ENCODE data around the gene DIP2C.

The DIP2C gene

DNA sequence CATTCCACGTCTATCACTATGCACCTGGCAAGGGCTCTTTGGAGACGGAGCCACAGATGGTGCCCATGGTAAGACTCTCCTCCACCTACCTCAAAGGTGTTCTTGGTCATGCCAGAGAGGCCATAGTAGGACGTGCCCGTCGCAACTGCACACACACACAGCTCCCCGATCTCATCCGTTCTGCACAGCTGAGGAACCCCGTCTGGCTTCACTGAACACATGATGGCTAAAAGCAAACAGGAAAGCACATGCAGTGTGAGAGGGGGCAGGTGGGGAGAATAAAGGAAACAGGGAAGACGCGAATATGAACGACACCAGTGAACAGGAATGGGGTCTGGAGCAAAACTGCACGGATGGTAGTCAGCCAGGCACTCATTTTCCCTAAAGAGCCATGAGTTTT lies 323.3 kb downstream of the DIP2C start:
- Histone ChIP-seq H3K36me3 (ENCODE audit: insufficient read depth, low read length) (no peaks in the 10 kb centered on the region), H3K27ac (ENCODE audit: low read length) (no peak overlapping the region)

DNA sequence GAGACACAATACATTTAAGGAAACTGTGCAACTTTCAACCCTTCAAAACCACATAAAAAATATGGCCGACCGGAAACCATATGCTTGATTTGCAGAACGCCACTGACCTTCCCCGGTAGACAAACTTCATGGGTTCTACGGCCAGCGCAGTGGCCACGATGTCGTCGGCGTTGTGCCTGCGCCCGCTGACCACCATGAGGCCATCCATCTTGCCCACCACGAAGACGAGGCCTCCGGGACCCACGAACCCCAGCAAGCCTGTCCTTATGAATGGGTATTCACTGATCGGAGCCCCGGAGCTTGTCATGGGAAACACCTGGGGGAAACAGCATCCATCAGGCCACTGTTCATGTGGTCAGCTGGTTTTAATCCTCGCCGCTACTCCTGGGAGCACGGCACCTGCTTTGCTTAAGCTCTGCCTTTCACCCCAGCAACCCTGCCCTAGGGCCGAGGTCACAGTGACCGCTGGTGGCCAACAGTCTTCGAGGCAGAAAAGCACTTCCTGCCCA lies 325.1 kb downstream of the DIP2C start:
- no peak overlapping the region for H3K9ac ChIP-seq (ENCODE audit: low read depth, low read length)
- DNase-seq (no peak), ATAC-seq (ENCODE audit: insufficient read depth, low read depth) (no peak)
- H3K4me3 ChIP-seq (ENCODE audit: low read depth in 1 of 2, low read length in 2 of 2) = no peak overlapping the region
- no peak overlapping the region for H3K4me2 ChIP-seq (ENCODE audit: insufficient read depth, low read length)
- no peaks in the 10 kb centered on the region for H3K79me2 ChIP-seq (ENCODE audit: insufficient read depth, low read length)
- no peak overlapping the region for H3K27ac ChIP-seq (ENCODE audit: low read length)
- H4K20me1 ChIP-seq (ENCODE audit: insufficient read depth, low read length) = no peaks in the 10 kb centered on the region
- H3K36me3 ChIP-seq (ENCODE audit: insufficient read depth, low read length) = no peaks in the 10 kb centered on the region
- no peaks in the 10 kb centered on the region for H3K9me3 ChIP-seq (ENCODE audit: insufficient read depth, low read length, severe bottlenecking)
- H2AFZ ChIP-seq (ENCODE audit: low read depth, low read length) = no peak overlapping the region
- peaks cover 7% of the 10 kb centered on the region; the same call in 1 of the 2 replicates for H3K4me1 ChIP-seq (ENCODE audit: insufficient read depth, low read length)
- peaks cover 14% of the 10 kb centered on the region for H3K27me3 ChIP-seq (ENCODE audit: insufficient read depth, low read length, poor library complexity)
- TF ChIP-seq, protein P1, sequence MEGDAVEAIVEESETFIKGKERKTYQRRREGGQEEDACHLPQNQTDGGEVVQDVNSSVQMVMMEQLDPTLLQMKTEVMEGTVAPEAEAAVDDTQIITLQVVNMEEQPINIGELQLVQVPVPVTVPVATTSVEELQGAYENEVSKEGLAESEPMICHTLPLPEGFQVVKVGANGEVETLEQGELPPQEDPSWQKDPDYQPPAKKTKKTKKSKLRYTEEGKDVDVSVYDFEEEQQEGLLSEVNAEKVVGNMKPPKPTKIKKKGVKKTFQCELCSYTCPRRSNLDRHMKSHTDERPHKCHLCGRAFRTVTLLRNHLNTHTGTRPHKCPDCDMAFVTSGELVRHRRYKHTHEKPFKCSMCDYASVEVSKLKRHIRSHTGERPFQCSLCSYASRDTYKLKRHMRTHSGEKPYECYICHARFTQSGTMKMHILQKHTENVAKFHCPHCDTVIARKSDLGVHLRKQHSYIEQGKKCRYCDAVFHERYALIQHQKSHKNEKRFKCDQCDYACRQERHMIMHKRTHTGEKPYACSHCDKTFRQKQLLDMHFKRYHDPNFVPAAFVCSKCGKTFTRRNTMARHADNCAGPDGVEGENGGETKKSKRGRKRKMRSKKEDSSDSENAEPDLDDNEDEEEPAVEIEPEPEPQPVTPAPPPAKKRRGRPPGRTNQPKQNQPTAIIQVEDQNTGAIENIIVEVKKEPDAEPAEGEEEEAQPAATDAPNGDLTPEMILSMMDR (IDR thresholded peaks at IDR 0.05; ENCODE audit: borderline replicate concordance, extremely low read depth, low read length, poor library complexity, severe bottlenecking) = no peak
- TF ChIP-seq EZH2 (IDR thresholded peaks at IDR 0.05; ENCODE audit: borderline replicate concordance, low read depth, low read length, severe bottlenecking) = no peak

More for the DNA sequence above, 323.3 kb downstream of the DIP2C start:
- TF ChIP-seq, protein P1 (IDR thresholded peaks at IDR 0.05; ENCODE audit: borderline replicate concordance, extremely low read depth, low read length, poor library complexity, severe bottlenecking) = no peak
- no peak overlapping the region for H3K4me2 ChIP-seq (ENCODE audit: insufficient read depth, low read length)
- DNase-seq (no peak), ATAC-seq (ENCODE audit: insufficient read depth, low read depth) (no peak)
- H3K27me3 ChIP-seq (ENCODE audit: insufficient read depth, low read length, poor library complexity) = peaks cover 14% of the 10 kb centered on the region
- H3K4me3 ChIP-seq (ENCODE audit: low read depth in 1 of 2, low read length in 2 of 2) = no peak overlapping the region
- no peak overlapping the region for H2AFZ ChIP-seq (ENCODE audit: low read depth, low read length)
- H3K9ac ChIP-seq (ENCODE audit: low read depth, low read length) = no peak overlapping the region
- H4K20me1 ChIP-seq (ENCODE audit: insufficient read depth, low read length) = no peaks in the 10 kb centered on the region
- no peaks in the 10 kb centered on the region for H3K9me3 ChIP-seq (ENCODE audit: insufficient read depth, low read length, severe bottlenecking)
- no peaks in the 10 kb centered on the region for H3K79me2 ChIP-seq (ENCODE audit: insufficient read depth, low read length)
- peaks cover 7% of the 10 kb centered on the region; the same call in 1 of the 2 replicates for H3K4me1 ChIP-seq (ENCODE audit: insufficient read depth, low read length)

DNA sequence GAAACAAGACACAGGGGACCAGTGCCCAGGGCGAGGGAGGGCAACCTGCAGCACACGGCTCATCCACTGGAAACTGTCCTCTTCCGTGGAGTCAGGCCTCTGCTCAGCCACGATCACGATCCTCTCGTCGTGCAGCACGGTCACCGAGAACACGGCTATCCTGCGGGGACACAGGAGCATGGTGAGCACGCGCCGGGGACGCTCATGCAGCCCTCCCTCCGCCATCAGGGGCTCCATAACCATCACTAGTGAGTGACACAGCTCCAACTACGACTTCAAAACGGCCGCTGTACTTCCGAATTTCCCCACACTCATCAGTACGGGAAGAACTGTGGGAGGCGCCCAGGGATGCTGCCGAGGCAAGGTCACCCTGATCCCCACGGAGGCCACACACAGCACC lies 326.3 kb downstream of the DIP2C start:
- H3K9ac ChIP-seq (ENCODE audit: low read depth, low read length) = no peak overlapping the region
- no peak overlapping the region for H3K4me2 ChIP-seq (ENCODE audit: insufficient read depth, low read length)
- no peak for ATAC-seq (ENCODE audit: insufficient read depth, low read depth)
- no peak overlapping the region for H3K4me3 ChIP-seq (ENCODE audit: low read depth in 1 of 2, low read length in 2 of 2)
- no peak for DNase-seq
- no peaks in the 10 kb centered on the region for H3K36me3 ChIP-seq (ENCODE audit: insufficient read depth, low read length)
- H3K79me2 ChIP-seq (ENCODE audit: insufficient read depth, low read length) = no peaks in the 10 kb centered on the region
- no peak overlapping the region for H3K27ac ChIP-seq (ENCODE audit: low read length)
- H3K27me3 ChIP-seq (ENCODE audit: insufficient read depth, low read length, poor library complexity) = peaks cover 14% of the 10 kb centered on the region
- TF ChIP-seq EZH2 (IDR thresholded peaks at IDR 0.05; ENCODE audit: borderline replicate concordance, low read depth, low read length, severe bottlenecking) = no peak
- H3K9me3 ChIP-seq (ENCODE audit: insufficient read depth, low read length, severe bottlenecking) = no peaks in the 10 kb centered on the region
- no peak overlapping the region for H2AFZ ChIP-seq (ENCODE audit: low read depth, low read length)
- H4K20me1 ChIP-seq (ENCODE audit: insufficient read depth, low read length) = no peaks in the 10 kb centered on the region
- no peaks in the 10 kb centered on the region; the same call in 1 of the 2 replicates for H3K4me1 ChIP-seq (ENCODE audit: insufficient read depth, low read length)

DNA sequence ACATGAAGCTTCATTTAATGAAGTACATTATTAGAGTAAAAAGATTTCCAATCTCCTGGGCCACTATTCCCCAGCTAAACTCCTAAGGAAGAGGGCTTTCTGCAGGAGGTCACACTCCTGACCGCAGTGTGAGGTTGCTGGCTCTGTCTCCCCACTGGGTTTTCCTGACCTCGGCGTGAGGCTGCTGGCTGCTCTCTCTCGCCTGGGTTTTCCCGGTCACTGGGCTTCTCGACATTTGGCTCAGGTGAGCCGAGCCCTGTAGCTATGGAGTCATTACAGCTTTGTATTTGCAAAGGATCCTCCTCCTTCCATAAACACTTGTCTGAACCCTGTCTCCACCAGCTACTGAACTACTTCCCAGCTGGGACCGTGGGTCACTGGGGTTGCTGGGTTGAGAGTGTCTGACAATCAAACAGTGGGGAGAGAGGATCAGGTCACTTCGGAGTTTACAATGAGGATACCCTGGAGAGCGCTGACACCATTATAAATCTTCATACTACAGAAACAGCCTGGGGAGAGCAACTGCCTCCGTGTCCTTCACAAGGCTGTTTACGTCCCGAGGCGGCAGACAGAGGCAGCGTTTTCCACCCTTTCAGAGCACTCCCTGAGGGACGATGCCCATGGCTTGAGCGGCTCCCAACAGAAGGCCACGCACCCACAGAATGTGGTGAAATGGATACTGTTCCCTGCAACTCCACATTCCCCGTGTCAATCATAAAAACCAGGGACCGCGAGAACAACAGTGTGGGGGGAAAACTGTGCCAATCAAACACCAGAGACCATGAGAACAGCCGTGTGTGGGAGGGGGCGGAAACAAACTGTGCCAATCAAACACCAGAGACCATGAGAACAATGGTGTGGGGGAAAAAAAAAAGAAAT lies 328.0 kb downstream of the DIP2C start:
- DNase-seq = no peak
- Histone ChIP-seq H3K27ac (ENCODE audit: low read length) (no peak overlapping the region), H3K9me3 (ENCODE audit: insufficient read depth, low read length, severe bottlenecking) (no peaks in the 10 kb centered on the region), H4K20me1 (ENCODE audit: insufficient read depth, low read length) (no peaks in the 10 kb centered on the region), H3K4me2 (ENCODE audit: insufficient read depth, low read length) (no peak overlapping the region), H3K4me3 (ENCODE audit: low read depth in 1 of 2, low read length in 2 of 2) (no peak overlapping the region), H3K4me1 (ENCODE audit: insufficient read depth, low read length) (no peaks in the 10 kb centered on the region), H3K36me3 (ENCODE audit: insufficient read depth, low read length) (no peaks in the 10 kb centered on the region), H3K27me3 (ENCODE audit: insufficient read depth, low read length, poor library complexity) (peaks cover 16% of the 10 kb centered on the region), H3K79me2 (ENCODE audit: insufficient read depth, low read length) (no peaks in the 10 kb centered on the region), H3K9ac (ENCODE audit: low read depth, low read length) (no peak overlapping the region), H2AFZ (ENCODE audit: low read depth, low read length) (no peak overlapping the region)
- no peak for ATAC-seq (ENCODE audit: insufficient read depth, low read depth)
- TF ChIP-seq, protein P1 (IDR thresholded peaks at IDR 0.05; ENCODE audit: borderline replicate concordance, extremely low read depth, low read length, poor library complexity, severe bottlenecking) = no peak
- no peak for TF ChIP-seq EZH2 (IDR thresholded peaks at IDR 0.05; ENCODE audit: borderline replicate concordance, low read depth, low read length, severe bottlenecking)

All from DND-41 (cell line).